ENCODE measurements around the gene SLC7A1. TPM values are rescaled to one million over a fixed set of nuclear protein-coding genes. Genes with fewer than 3 reads are reported as not detected.

The SLC7A1 gene
- total RNA-seq, 3 donors from 2014 or later: 23.8 to 36.0 (median 28.0) TPM

GRCh38 chr13:29583073-29583785, 12.3 kb downstream of the SLC7A1 start:
- DNase-seq: peak in 1 of 3 donors; percentile 61
- ATAC-seq: peak; percentile 74
- TF ChIP-seq, protein P1, sequence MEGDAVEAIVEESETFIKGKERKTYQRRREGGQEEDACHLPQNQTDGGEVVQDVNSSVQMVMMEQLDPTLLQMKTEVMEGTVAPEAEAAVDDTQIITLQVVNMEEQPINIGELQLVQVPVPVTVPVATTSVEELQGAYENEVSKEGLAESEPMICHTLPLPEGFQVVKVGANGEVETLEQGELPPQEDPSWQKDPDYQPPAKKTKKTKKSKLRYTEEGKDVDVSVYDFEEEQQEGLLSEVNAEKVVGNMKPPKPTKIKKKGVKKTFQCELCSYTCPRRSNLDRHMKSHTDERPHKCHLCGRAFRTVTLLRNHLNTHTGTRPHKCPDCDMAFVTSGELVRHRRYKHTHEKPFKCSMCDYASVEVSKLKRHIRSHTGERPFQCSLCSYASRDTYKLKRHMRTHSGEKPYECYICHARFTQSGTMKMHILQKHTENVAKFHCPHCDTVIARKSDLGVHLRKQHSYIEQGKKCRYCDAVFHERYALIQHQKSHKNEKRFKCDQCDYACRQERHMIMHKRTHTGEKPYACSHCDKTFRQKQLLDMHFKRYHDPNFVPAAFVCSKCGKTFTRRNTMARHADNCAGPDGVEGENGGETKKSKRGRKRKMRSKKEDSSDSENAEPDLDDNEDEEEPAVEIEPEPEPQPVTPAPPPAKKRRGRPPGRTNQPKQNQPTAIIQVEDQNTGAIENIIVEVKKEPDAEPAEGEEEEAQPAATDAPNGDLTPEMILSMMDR (IDR thresholded peaks at IDR 0.05): no peak
- Histone ChIP-seq H3K4me3 (no peak overlapping the region), H3K4me1 (ENCODE audit: low read depth) (no peaks in the 10 kb centered on the region), H3K9me3 (no peaks in the 10 kb centered on the region), H3K36me3 (ENCODE audit: low read depth) (no peaks in the 10 kb centered on the region)
- intact Hi-C loops (cut with DNase I, micrococcal nuclease): no loop called here

- H3K4me3 ChIP-seq: no peak overlapping the region
- H3K9me3 ChIP-seq: no peaks in the 10 kb centered on the region
- intact Hi-C loops (cut with DNase I, micrococcal nuclease): no loop called here
- H3K36me3 ChIP-seq (ENCODE audit: low read depth): no peaks in the 10 kb centered on the region
- ATAC-seq: peak; percentile 90
- peak; percentile 83 to 86 (median 84) for DNase-seq
- TF ChIP-seq, protein P1 (IDR thresholded peaks at IDR 0.05): no peak
- no peaks in the 10 kb centered on the region for H3K4me1 ChIP-seq (ENCODE audit: low read depth)
Observed at GRCh38 chr13:29582171-29582570, 13.3 kb downstream of the SLC7A1 start.

DNA sequence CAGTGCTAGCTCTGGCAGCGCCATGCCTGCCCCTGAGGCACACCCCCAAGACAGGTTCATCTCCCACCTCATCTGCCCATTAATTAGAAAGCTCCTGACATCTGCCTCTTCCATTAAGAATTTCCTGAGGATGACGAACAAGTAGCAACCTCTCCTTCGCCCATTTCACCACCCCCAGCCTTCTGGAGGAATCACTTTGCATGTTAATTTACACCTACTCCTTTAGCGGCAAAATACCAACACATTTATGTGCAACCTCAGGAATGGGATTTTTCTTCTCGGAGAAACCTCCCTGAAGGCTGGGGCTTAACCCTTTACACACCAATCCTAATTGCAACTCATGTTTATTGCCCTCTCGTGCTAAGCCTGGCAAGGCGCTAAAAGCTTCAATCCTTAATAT, 13.8 kb downstream of the SLC7A1 start:
- no peaks in the 10 kb centered on the region for H3K9me3 ChIP-seq
- no peak overlapping the region for H3K4me3 ChIP-seq
- DNase-seq (no peak), ATAC-seq (no peak)
- no peaks in the 10 kb centered on the region for H3K36me3 ChIP-seq (ENCODE audit: low read depth)
- intact Hi-C loops (cut with DNase I, micrococcal nuclease): no loop called here
- TF ChIP-seq, protein P1 (IDR thresholded peaks at IDR 0.05): no peak
- H3K4me1 ChIP-seq (ENCODE audit: low read depth): no peaks in the 10 kb centered on the region

DNA sequence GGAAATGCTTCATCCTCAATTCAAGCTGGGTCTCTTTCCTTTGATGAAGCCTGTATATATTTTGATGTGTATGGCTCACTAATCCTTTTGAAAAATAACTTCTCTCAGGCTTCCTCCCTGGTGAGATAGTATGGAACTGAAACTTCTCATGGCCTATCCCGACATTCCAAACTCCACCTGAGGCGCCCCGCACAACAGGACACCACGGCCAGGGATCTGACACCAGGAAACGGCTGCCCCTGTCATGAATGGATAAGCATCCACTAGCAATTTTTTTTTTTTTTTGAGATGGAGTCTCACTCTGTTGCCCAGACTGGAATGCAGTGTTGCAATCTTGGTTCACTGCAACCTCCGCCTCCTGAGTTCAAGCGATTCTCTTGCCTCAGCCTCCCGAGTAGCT, 16.4 kb downstream of the SLC7A1 start:
- ATAC-seq: no peak
- TF ChIP-seq, protein P1 (IDR thresholded peaks at IDR 0.05): no peak
- Histone ChIP-seq H3K4me1 (ENCODE audit: low read depth) (no peaks in the 10 kb centered on the region), H3K9me3 (no peaks in the 10 kb centered on the region), H3K36me3 (ENCODE audit: low read depth) (no peaks in the 10 kb centered on the region), H3K4me3 (no peak overlapping the region)
- intact Hi-C loops (cut with DNase I, micrococcal nuclease): no loop called here
- no peak for DNase-seq

DNA sequence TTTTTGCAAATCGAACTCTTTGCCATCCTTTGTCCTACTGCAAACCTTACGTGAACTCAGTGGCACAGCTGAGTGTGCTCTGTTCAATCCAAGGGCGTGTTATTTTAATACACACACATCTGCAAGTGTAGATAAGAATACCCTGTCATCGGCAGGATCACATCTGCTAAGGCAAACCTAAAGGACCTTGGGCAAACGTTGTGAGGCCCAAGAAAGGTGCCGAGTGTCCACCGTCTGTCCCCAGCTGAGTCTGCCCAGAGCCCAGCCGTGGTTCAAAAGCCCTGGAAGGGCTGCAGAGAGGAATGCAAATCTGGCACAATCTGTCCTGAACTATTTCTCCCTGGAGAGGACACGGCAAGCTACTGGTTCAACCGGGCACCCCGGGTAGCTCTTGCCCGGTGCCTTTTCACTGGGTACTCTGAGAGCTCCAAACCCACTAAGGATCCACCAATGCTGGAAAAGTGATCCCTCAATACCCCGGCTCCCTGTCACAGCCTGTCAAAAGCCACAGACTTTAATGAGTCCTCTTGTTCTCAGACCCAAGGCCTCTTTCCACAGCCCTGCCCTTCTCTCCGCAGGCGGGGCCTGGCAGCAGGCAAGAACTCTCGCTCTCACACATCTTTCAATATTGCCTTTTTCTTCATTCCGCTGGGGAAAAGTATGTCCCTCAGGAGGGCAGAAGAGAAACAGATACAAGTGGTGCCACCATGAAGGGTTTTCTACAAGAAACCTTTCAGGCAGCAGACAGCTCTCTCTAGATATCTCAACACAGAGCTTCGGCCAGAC, 17.0 kb downstream of the SLC7A1 start:
- H3K4me3 ChIP-seq: no peak overlapping the region
- intact Hi-C loops (cut with DNase I, micrococcal nuclease): no loop called here
- TF ChIP-seq, protein P1 (IDR thresholded peaks at IDR 0.05): no peak
- peaks cover 2% of the 10 kb centered on the region for H3K4me1 ChIP-seq (ENCODE audit: low read depth)
- no peaks in the 10 kb centered on the region for H3K9me3 ChIP-seq
- DNase-seq (no peak), ATAC-seq (no peak)
- H3K36me3 ChIP-seq (ENCODE audit: low read depth): no peaks in the 10 kb centered on the region
